Umbilical cord (tissue), 2 donors: ENCODE measurements around the gene BCL2L11. TPM values are rescaled to one million over a fixed set of nuclear protein-coding genes. Genes with fewer than 3 reads are reported as not detected.

ENCODE experiments used
- DNase-seq: peaks from one replicate; pipeline ENCODE4 v3.0.0-alpha.2; 2015; ENCODE audit warnings: low spot score
- total RNA-seq: library from RNA; depleted of rRNA; stranded (reverse); fragments of >200 nt; gene quantifications from one replicate; pipeline ENCODE4 v1.2.3, GENCODE V29; 2014; ENCODE audit warnings: low replicate concordance; ENCODE audit not compliant: insufficient read depth

BCL2L11 gene
- total RNA-seq, 1 donor from 2014 or later: 11.8 TPM

- no peak for DNase-seq
Measured at GRCh38 chr2:111191877-111192276, 71.2 kb downstream of the BCL2L11 start.

GRCh38 chr2:111192776-111193368 is 72.2 kb downstream of the BCL2L11 start:
- DNase-seq: no peak

GRCh38 chr2:111194835-111195621 is 74.3 kb downstream of the BCL2L11 start:
- no peak for DNase-seq

- no peak for DNase-seq
Measured at GRCh38 chr2:111196435-111196834, 75.7 kb downstream of the BCL2L11 start.

- no peak for DNase-seq
Measured at GRCh38 chr2:111198701-111199100, 78.0 kb downstream of the BCL2L11 start.

- DNase-seq: no peak
Measured at GRCh38 chr2:111199840-111200239, 79.1 kb downstream of the BCL2L11 start.

GRCh38 chr2:111200333-111200881 is 79.7 kb downstream of the BCL2L11 start:
- no peak for DNase-seq

GRCh38 chr2:111201214-111201613 is 80.5 kb downstream of the BCL2L11 start:
- DNase-seq: no peak

GRCh38 chr2:111202266-111203040 is 81.7 kb downstream of the BCL2L11 start:
- DNase-seq: no peak

- DNase-seq: no peak
Measured at GRCh38 chr2:111204706-111205105, 84.0 kb downstream of the BCL2L11 start.

- no peak for DNase-seq
Measured at GRCh38 chr2:111205774-111206173, 85.1 kb downstream of the BCL2L11 start.

- no peak for DNase-seq
Measured at GRCh38 chr2:111207851-111208250, 87.1 kb downstream of the BCL2L11 start.

- no peak for DNase-seq
Measured at GRCh38 chr2:111208639-111209038, 87.9 kb downstream of the BCL2L11 start.

GRCh38 chr2:111209045-111209514 is 88.4 kb downstream of the BCL2L11 start:
- DNase-seq: no peak

GRCh38 chr2:111210036-111210435 is 89.3 kb downstream of the BCL2L11 start:
- no peak for DNase-seq

- DNase-seq: no peak
Measured at GRCh38 chr2:111213877-111214276, 93.2 kb downstream of the BCL2L11 start.

GRCh38 chr2:111216811-111217652 is 96.3 kb downstream of the BCL2L11 start:
- no peak for DNase-seq
